Amygdala (tissue), 56 donors: ENCODE results near the gene EIF2S3.

Source experiments
- DNase-seq, 56 donors: peaks; one replicate each; lab custom pipeline; 2025; lab: John Stamatoyannopoulos, UW

EIF2S3 gene

DNA sequence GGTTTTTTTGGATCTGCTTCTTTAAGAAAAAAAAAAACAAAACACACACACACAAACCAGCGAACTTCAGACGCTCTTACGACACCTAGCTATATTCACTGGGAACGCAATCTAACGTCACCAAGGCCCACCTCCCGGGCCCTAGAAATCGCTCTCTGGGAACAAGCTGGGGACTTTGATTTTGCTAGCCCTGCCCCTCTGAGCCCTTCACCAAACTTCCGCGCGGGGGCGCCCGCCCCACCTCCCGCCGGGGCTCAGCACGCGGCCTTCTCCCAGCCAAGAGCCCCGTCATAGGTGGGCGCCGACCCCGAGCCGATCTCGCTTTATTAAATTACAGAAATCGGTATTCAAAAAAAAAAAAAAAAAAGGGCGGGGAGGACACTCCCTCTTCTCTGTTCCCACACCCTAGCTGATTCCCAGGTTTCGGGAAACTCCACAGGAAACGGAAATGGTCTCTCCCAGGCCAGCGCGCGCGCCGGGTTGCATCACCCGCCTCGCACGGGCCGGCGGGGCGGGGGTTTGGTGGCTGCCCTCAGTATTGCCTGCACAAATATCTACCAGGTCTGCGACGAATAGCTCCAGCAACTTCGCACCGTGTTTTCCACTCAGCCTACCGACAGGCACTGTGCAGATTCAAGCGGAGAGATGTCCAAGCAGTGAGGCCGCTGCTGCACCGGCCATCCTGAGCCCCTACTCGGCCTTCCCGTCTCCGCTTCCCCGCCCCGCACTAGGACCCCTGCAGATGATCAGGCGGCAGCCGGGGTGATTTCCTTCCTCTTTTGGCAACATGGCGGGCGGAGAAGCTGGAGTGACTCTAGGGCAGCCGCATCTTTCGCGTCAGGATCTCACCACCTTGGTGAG lies at the start of gene EIF2S3:
Gene EIF2S3 (plus strand): TSS at position 775 of the 861 bp plus-strand sequence. CDS start 13 bp downstream, at position 788.
- peak; percentile 18 to 97 (median 80) for DNase-seq

GRCh38 chrX:24005028-24005427 lies 49.7 kb upstream of the EIF2S3 start:
- DNase-seq = no peak

GRCh38 chrX:24005867-24006266 lies 48.9 kb upstream of the EIF2S3 start:
- no peak for DNase-seq

- no peak for DNase-seq
Observed at GRCh38 chrX:24012266-24012665, 42.5 kb upstream of the EIF2S3 start.

GRCh38 chrX:24014388-24015018 lies 40.3 kb upstream of the EIF2S3 start:
- DNase-seq = peak in 2 of 56 donors; percentile 7 to 8

- no peak for DNase-seq
Observed at GRCh38 chrX:24017674-24018073, 37.1 kb upstream of the EIF2S3 start.

DNA sequence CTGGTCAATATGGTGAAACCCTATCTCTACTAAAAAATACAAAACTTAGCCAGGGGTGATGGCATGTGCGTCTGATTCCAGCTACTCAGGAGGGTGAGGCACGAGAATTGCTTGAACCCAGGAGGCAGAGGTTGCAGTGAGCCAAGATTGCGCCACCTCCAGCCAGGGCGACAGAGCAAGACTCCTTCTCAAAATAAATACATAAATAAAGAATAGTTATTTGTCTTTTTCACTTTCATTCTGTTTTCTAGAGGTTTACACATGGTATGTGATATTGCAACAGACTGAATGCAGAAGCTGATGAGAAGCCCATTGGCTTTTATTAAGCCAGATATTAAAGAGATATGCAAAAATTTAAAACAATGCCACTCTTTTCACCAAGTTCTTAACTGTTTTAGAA lies 35.9 kb upstream of the EIF2S3 start:
- no peak for DNase-seq

- DNase-seq = no peak
Observed at GRCh38 chrX:24019448-24019847, 35.3 kb upstream of the EIF2S3 start.

DNA sequence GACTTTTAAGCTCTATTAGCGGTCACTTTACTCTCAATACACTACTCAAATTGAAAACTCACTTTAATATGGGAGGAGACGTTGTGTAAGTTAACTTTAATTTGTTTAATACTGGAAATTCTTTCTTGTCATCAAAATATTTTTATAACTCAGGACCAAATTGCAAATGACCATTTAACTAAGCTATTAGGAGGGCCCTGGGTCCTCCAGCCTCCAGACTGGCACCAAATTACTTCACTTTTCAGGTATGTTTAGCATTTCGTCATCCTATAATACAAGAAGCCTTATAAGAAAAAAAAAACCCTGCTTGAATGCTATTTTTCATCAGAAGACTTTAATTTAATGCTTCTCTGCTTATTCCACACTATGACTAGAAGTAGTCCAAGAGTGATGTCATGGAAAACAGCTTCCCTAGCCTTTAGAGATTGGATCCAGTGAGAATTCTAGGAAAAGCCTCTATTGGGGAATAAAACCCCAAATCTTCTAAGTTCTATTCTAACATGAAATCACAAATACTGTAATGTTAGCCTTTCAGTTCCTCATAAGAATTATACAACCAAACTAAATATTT lies 34.4 kb upstream of the EIF2S3 start:
- DNase-seq = no peak

DNA sequence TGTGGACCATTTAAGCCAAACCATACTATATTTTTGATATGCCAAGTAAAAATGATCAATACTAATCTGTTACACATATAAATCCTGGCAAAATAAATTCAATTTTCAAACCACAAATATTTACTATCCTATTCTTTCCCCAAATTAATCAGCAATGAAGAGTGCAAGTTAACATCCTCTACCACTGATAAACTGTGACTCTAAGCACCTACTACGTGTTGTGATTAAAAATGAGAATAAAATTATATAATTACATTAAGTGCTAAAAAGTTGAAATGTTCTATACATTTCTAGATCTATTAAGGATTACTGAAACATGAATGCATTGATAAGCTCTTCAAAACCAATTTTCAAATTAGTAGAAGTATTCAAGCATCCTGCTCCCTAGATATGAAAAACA lies 31.2 kb upstream of the EIF2S3 start:
- no peak for DNase-seq

DNA sequence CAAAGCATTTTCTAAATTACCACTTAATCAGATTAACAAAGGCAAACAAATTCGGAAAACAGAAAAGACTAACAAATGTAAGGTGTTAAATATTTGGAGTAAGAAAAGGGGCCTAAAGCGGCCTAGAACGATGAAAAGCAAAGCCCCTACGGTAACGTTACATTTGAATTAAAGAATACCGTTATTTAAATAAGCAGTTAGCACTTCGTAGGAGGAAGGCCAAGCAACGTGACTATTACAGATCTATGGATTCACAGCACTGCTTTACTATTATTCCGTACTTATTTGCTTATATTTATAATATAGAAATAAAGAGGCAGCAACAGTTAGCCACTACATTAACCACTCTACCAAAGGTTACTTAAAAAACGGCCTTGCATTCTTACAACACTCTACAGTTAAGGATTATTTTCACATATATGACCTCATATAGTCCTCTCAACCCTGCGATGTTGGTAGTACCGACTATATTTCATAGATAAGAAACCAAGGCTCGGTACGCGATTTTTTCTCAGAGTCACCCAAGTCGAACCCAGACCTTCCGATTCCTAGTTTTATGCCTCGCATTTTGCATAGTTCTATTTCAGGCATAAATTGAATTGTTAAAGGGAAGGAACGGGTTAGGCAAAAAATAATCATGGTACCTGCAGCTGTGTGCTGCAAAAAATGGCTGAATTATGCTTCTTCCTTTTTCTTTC lies 30.6 kb upstream of the EIF2S3 start:
- no peak for DNase-seq

- DNase-seq = peak; percentile 16 to 92 (median 72)
Observed at GRCh38 chrX:24024819-24025740, 29.7 kb upstream of the EIF2S3 start.

DNA sequence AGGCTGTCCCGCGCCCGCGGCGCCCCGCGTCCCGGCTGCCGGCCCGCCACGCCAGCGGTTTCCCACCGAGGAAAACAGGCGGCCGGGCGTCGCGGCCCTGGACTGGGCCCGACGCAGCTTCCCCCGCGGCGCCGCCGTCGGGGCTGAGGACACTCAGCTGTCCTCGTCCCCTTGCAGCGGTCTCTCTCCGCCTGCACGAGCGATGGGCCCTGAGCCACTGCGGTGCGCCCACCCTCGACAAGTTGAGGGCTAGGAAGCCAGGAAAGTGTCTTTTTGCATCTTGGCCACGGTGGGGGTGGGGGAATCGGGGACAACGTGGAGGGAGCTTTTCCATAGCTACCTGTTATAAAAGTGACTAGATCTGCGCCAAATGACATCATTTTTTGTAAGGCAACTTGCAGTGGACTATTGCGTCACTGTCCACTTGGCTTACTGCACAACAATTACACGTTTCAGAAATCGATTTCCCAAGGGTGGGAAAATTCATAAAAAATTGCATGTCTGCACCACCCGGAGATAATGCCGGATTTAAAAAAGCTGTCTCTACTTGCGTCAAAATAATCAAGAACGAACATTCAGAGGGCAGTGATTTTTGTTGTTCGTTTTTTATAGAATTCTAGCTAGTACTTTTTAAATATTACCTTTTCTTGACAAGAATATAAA lies 28.9 kb upstream of the EIF2S3 start:
- peak in 13 of 56 donors; percentile 1 to 53 (median 33) for DNase-seq

DNA sequence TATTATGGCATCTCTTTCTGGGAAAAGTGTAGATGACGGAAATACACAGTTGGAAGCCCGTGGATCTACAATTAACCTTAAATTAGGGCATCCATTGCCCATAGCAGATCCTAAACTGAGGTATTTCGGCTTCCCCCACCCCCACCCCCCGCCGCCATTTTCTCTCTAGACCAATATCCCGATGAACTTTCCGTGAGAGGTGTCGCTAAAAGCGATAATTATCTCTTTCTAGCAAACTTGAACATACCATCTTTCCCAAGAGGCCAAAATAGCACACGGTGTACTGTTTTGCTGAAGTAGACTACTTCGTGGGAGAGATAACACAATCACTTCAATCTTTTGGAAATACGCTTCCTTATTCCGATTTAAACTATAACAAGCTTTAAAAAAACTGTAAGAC lies 28.3 kb upstream of the EIF2S3 start:
- DNase-seq = peak in 1 of 56 donors; percentile 0

GRCh38 chrX:24027086-24027485 lies 27.7 kb upstream of the EIF2S3 start, which contains the start of gene KLHL15:
TSS of gene KLHL15 (minus strand) at chrX:24027186. CDS start at chrX:24006693, 20,493 bp downstream.
- DNase-seq = no peak

DNA sequence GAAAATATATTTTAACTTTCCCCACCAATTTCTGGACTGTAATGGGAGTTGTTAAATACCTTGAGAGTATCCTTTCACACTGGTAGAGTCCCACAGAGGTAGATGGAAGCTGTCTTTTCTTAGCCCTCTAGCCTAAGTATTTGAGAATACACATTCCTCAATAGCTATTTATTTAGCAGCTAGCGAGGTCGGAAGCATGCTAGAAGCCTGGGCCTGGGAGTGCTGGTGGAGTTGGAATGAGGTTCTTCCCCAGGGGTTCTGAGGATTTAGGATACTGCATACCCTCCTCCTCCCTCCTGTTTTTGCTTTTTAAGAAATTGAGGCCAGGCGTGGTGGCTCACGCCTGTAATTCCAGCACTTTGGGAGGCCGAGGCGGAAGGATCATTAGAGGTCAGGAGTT lies 26.8 kb upstream of the EIF2S3 start:
- no peak for DNase-seq

GRCh38 chrX:24030597-24030996 lies 24.2 kb upstream of the EIF2S3 start:
- no peak for DNase-seq

DNA sequence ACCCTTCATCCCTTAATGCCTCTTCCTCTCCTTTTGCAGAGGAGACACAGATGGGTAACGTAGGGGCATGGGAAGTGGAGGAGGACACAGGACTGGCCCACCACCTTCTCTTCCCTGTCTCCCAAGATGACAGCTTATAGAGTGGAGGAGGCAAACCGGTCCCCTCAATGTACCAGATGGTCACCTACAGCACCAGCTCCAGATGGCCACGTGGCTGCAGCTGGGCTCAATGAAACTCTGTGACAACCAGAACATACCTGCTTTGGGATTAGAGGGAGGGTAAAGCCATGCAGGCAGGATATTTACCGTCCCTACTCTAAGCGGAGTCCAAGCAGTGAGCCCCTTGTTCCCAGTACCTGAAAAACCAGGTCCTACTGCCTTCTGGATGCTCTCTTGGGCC lies 20.3 kb upstream of the EIF2S3 start:
- DNase-seq = no peak

- DNase-seq = no peak
Observed at GRCh38 chrX:24037729-24038128, 17.0 kb upstream of the EIF2S3 start.
